ENCODE measurements around the gene TARP.
A peak's percentile ranks its signal among the peaks of the same experiment; 100 is the strongest.
"Not testable (repeated sequence)": the region's sequence is repeated elsewhere in the genome, so short reads cannot be mapped to it uniquely, and the experiment has no call there.

TARP gene

GRCh38 chr7:38262026-38262425, 11.4 kb downstream of the TARP start:
- H3K4me1 Mint-ChIP-seq (ENCODE audit: low read depth); H3K9me3 Mint-ChIP-seq; DNase-seq; H3K27me3 Mint-ChIP-seq; H3K36me3 Mint-ChIP-seq (ENCODE audit: low read depth): not testable (repeated sequence)
- H3K4me3 Mint-ChIP-seq, result peak overlapping the region; percentile 41
- H3K27ac Mint-ChIP-seq, result peak overlapping the region; percentile 37

GRCh38 chr7:38261601-38262000, 11.8 kb downstream of the TARP start:
- not testable (repeated sequence) for H3K27me3 Mint-ChIP-seq; H3K9me3 Mint-ChIP-seq; H3K4me1 Mint-ChIP-seq (ENCODE audit: low read depth); H3K36me3 Mint-ChIP-seq (ENCODE audit: low read depth); DNase-seq
- H3K4me3 Mint-ChIP-seq, result peak overlapping the region; percentile 41
- H3K27ac Mint-ChIP-seq, result peak overlapping the region; percentile 8

- H3K9me3 Mint-ChIP-seq; H3K4me1 Mint-ChIP-seq (ENCODE audit: low read depth); H3K27me3 Mint-ChIP-seq; DNase-seq; H3K4me3 Mint-ChIP-seq; H3K36me3 Mint-ChIP-seq (ENCODE audit: low read depth): not testable (repeated sequence)
- peak overlapping the region; percentile 77 for H3K27ac Mint-ChIP-seq
Observed at GRCh38 chr7:38259157-38259556, 14.3 kb downstream of the TARP start.

- DNase-seq, result no peak
- no peaks in the 10 kb centered on the region for H3K9me3 Mint-ChIP-seq
- no peaks in the 10 kb centered on the region for H3K27me3 Mint-ChIP-seq
- peaks cover 7% of the 10 kb centered on the region for H3K4me1 Mint-ChIP-seq (ENCODE audit: low read depth)
- no peak overlapping the region for H3K4me3 Mint-ChIP-seq
- no peaks in the 10 kb centered on the region for H3K36me3 Mint-ChIP-seq (ENCODE audit: low read depth)
- peak overlapping the region; percentile 50 for H3K27ac Mint-ChIP-seq
Observed at GRCh38 chr7:38257350-38257677, 16.1 kb downstream of the TARP start.

GRCh38 chr7:38249849-38250248, 23.6 kb downstream of the TARP start:
- Mint-ChIP-seq H3K4me1 (ENCODE audit: low read depth) (peaks cover 22% of the 10 kb centered on the region), H3K4me3 (peak overlapping the region; percentile 50)
- H3K27me3 Mint-ChIP-seq; H3K9me3 Mint-ChIP-seq; H3K27ac Mint-ChIP-seq; DNase-seq; H3K36me3 Mint-ChIP-seq (ENCODE audit: low read depth): not testable (repeated sequence)

- Mint-ChIP-seq H3K4me3 (peak overlapping the region; percentile 26), H3K9me3 (no peaks in the 10 kb centered on the region), H3K27ac (peak overlapping the region; percentile 66), H3K36me3 (ENCODE audit: low read depth) (peaks cover 7% of the 10 kb centered on the region), H3K4me1 (ENCODE audit: low read depth) (peaks cover 22% of the 10 kb centered on the region), H3K27me3 (no peaks in the 10 kb centered on the region)
- DNase-seq, result no peak
Observed at GRCh38 chr7:38248069-38248567, 25.3 kb downstream of the TARP start.

GRCh38 chr7:38245409-38245977, 27.9 kb downstream of the TARP start:
- no peaks in the 10 kb centered on the region for H3K27me3 Mint-ChIP-seq
- peaks cover 18% of the 10 kb centered on the region for H3K36me3 Mint-ChIP-seq (ENCODE audit: low read depth)
- no peak overlapping the region for H3K4me3 Mint-ChIP-seq
- peaks cover 20% of the 10 kb centered on the region for H3K4me1 Mint-ChIP-seq (ENCODE audit: low read depth)
- DNase-seq, result no peak
- H3K9me3 Mint-ChIP-seq, result no peaks in the 10 kb centered on the region
- peak overlapping the region; percentile 71 for H3K27ac Mint-ChIP-seq

- H3K4me3 Mint-ChIP-seq, result peak overlapping the region; percentile 18
- peaks cover 20% of the 10 kb centered on the region for H3K36me3 Mint-ChIP-seq (ENCODE audit: low read depth)
- no peaks in the 10 kb centered on the region for H3K27me3 Mint-ChIP-seq
- peak overlapping the region; percentile 50 for H3K27ac Mint-ChIP-seq
- peaks cover 20% of the 10 kb centered on the region for H3K4me1 Mint-ChIP-seq (ENCODE audit: low read depth)
- no peaks in the 10 kb centered on the region for H3K9me3 Mint-ChIP-seq
- no peak for DNase-seq
Observed at GRCh38 chr7:38244516-38244915, 28.9 kb downstream of the TARP start.

GRCh38 chr7:38243345-38243744, 30.1 kb downstream of the TARP start:
- H3K4me3 Mint-ChIP-seq, result peak overlapping the region; percentile 16

GRCh38 chr7:38242814-38243213, 30.6 kb downstream of the TARP start:
- peak overlapping the region; percentile 66 for H3K27ac Mint-ChIP-seq
- peak overlapping the region; percentile 16 for H3K4me3 Mint-ChIP-seq
- peaks cover 11% of the 10 kb centered on the region for H3K4me1 Mint-ChIP-seq (ENCODE audit: low read depth)
- DNase-seq, result no peak
- no peaks in the 10 kb centered on the region for H3K9me3 Mint-ChIP-seq
- no peaks in the 10 kb centered on the region for H3K27me3 Mint-ChIP-seq
- peaks cover 18% of the 10 kb centered on the region for H3K36me3 Mint-ChIP-seq (ENCODE audit: low read depth)

More at GRCh38 chr7:38243345-38243744, 30.1 kb downstream of the TARP start:
- Mint-ChIP-seq H3K4me1 (ENCODE audit: low read depth) (peaks cover 16% of the 10 kb centered on the region), H3K27ac (peak overlapping the region; percentile 66), H3K36me3 (ENCODE audit: low read depth) (peaks cover 18% of the 10 kb centered on the region)
- H3K27me3 Mint-ChIP-seq, H3K9me3 Mint-ChIP-seq, DNase-seq: not testable (repeated sequence)

GRCh38 chr7:38241071-38241470, 32.4 kb downstream of the TARP start:
- peaks cover 20% of the 10 kb centered on the region for H3K36me3 Mint-ChIP-seq (ENCODE audit: low read depth)
- H3K27ac Mint-ChIP-seq, result peak overlapping the region; percentile 31
- H3K9me3 Mint-ChIP-seq, result no peaks in the 10 kb centered on the region
- peaks cover 25% of the 10 kb centered on the region for H3K4me1 Mint-ChIP-seq (ENCODE audit: low read depth)
- H3K4me3 Mint-ChIP-seq, result no peak overlapping the region
- no peak for DNase-seq
- H3K27me3 Mint-ChIP-seq, result no peaks in the 10 kb centered on the region

GRCh38 chr7:38239129-38239528, 34.3 kb downstream of the TARP start:
- H3K4me1 Mint-ChIP-seq (ENCODE audit: low read depth), result peaks cover 34% of the 10 kb centered on the region
- H3K27ac Mint-ChIP-seq, result peak overlapping the region; percentile 1
- H3K9me3 Mint-ChIP-seq, DNase-seq, H3K27me3 Mint-ChIP-seq, H3K4me3 Mint-ChIP-seq: not testable (repeated sequence)
- peaks cover 17% of the 10 kb centered on the region for H3K36me3 Mint-ChIP-seq (ENCODE audit: low read depth)

- Mint-ChIP-seq H3K9me3 (no peaks in the 10 kb centered on the region), H3K27me3 (no peaks in the 10 kb centered on the region), H3K27ac (peak overlapping the region; percentile 18), H3K4me1 (ENCODE audit: low read depth) (peaks cover 65% of the 10 kb centered on the region), H3K36me3 (ENCODE audit: low read depth) (peaks cover 11% of the 10 kb centered on the region), H3K4me3 (no peak overlapping the region)
- no peak for DNase-seq
Observed at GRCh38 chr7:38235606-38236005, 37.8 kb downstream of the TARP start.

- not testable (repeated sequence) for H3K27me3 Mint-ChIP-seq, DNase-seq, H3K9me3 Mint-ChIP-seq, H3K4me3 Mint-ChIP-seq
- H3K27ac Mint-ChIP-seq, result peak overlapping the region; percentile 63
- H3K4me1 Mint-ChIP-seq (ENCODE audit: low read depth), result peaks cover 70% of the 10 kb centered on the region
- peaks cover 17% of the 10 kb centered on the region for H3K36me3 Mint-ChIP-seq (ENCODE audit: low read depth)
Observed at GRCh38 chr7:38234759-38235158, 38.7 kb downstream of the TARP start.

GRCh38 chr7:38232502-38233366, 40.7 kb downstream of the TARP start:
- peaks cover 82% of the 10 kb centered on the region for H3K4me1 Mint-ChIP-seq (ENCODE audit: low read depth)
- peaks cover 34% of the 10 kb centered on the region for H3K36me3 Mint-ChIP-seq (ENCODE audit: low read depth)
- no peaks in the 10 kb centered on the region for H3K9me3 Mint-ChIP-seq
- DNase-seq, result peak; percentile 79
- peak overlapping the region; percentile 56 for H3K4me3 Mint-ChIP-seq
- H3K27ac Mint-ChIP-seq, result peak overlapping the region; percentile 91
- H3K27me3 Mint-ChIP-seq, result no peaks in the 10 kb centered on the region

Measured in activated T-cell treated with anti-CD3 and anti-CD28 coated beads, Interleukin-2, amount 50 U/mL, for 24 hours (primary cell).